WTC11 (cell line): ENCODE results near the gene PRKCZ. TPM values are rescaled to one million over a fixed set of nuclear protein-coding genes. Genes with fewer than 3 reads are reported as not detected.

ENCODE experiments used
- ATAC-seq: fragments of 200-7000 bp; cut with Tn5 transposase; 2 replicates; pipeline ENCODE4 v1.10.0; 2021; ENCODE audit warnings: mild to moderate bottlenecking, moderate library complexity
- CTCF ChIA-PET: fragments of 300-600 bp; sonication (Branson Sonifier 250); formaldehyde crosslinking; loops from one replicate; lab custom pipeline; 2021; ENCODE audit warnings: antibody characterized with exemption; lab: Charles Lee
- POLR2A ChIA-PET: fragments of 350-600 bp; sonication (Branson Sonifier 250); formaldehyde crosslinking; loops from one replicate; lab custom pipeline; 2021; ENCODE audit warnings: antibody characterized with exemption; lab: Charles Lee
- DNase-seq: peaks from one replicate; pipeline ENCODE4 v3.0.0; 2021; ENCODE audit warnings: low spot score
- H3K27ac Mint-ChIP-seq: 2 replicates; pipeline ENCODE4 v1.8.0; 2021; ENCODE audit warnings: mixed read lengths
- H3K27me3 Mint-ChIP-seq: 2 replicates; pipeline ENCODE4 v1.8.0; 2021; ENCODE audit warnings: low read depth, mild to moderate bottlenecking, moderate library complexity, mixed read lengths
- H3K36me3 Mint-ChIP-seq: 2 replicates; pipeline ENCODE4 v1.8.0; 2021; ENCODE audit warnings: mixed read lengths
- H3K4me1 Mint-ChIP-seq: 2 replicates; pipeline ENCODE4 v1.8.0; 2022; ENCODE audit warnings: mixed read lengths
- H3K4me3 Mint-ChIP-seq: 2 replicates; pipeline ENCODE4 v1.8.0; 2021; ENCODE audit warnings: mild to moderate bottlenecking, moderate library complexity, mixed read lengths
- H3K9me3 Mint-ChIP-seq: 2 replicates; pipeline ENCODE4 v1.8.0; 2021; ENCODE audit warnings: mixed read lengths
- AR ChIP-seq: fragments of 250-450 bp; sonication (Bioruptor Pico); IDR thresholded peaks from 2 replicates; pipeline ENCODE4 v1.9.0; 2021; ENCODE audit warnings: mild to moderate bottlenecking
- ATF1 ChIP-seq: sonication (generic); formaldehyde crosslinking; IDR thresholded peaks from 2 replicates; pipeline ENCODE4 v1.8.1; 2023; ENCODE audit warnings: mild to moderate bottlenecking, moderate library complexity, missing genetic modification reagents
- CTCF ChIP-seq: fragments of 200-600 bp; IDR thresholded peaks from 2 replicates; pipeline ENCODE4 v1.8.0; 2022; ENCODE audit warnings: antibody characterized with exemption
- EMX1 ChIP-seq: fragments of 250-450 bp; sonication (Bioruptor Pico); IDR thresholded peaks from 2 replicates; pipeline ENCODE4 v1.8.0; 2021; ENCODE audit warnings: mild to moderate bottlenecking
- ESRRA ChIP-seq: sonication (generic); formaldehyde crosslinking; IDR thresholded peaks from 2 replicates; pipeline ENCODE4 v1.8.1; 2022; ENCODE audit warnings: mild to moderate bottlenecking, missing genetic modification reagents, borderline replicate concordance
- FOXJ3 ChIP-seq: sonication (generic); formaldehyde crosslinking; IDR thresholded peaks from 2 replicates; pipeline ENCODE4 v1.9.0; 2021; ENCODE audit warnings: missing genetic modification reagents, mild to moderate bottlenecking, borderline replicate concordance
- FOXP1 ChIP-seq: sonication (generic); formaldehyde crosslinking; IDR thresholded peaks from 2 replicates; pipeline ENCODE4 v1.8.0; 2022; ENCODE audit warnings: missing genetic modification reagents, mild to moderate bottlenecking, moderate library complexity, borderline replicate concordance
- FOXP4 ChIP-seq: sonication (generic); formaldehyde crosslinking; IDR thresholded peaks from 2 replicates; pipeline ENCODE4 v1.8.0; 2022; ENCODE audit warnings: mild to moderate bottlenecking, missing genetic modification reagents
- IRF1 ChIP-seq: sonication (generic); formaldehyde crosslinking; IDR thresholded peaks from 2 replicates; pipeline ENCODE4 v1.8.0; 2023; ENCODE audit warnings: missing genetic modification reagents
- MXD4 ChIP-seq: fragments of 250-450 bp; sonication (Bioruptor Pico); IDR thresholded peaks from 2 replicates; pipeline ENCODE4 v1.8.0; 2021; ENCODE audit warnings: mild to moderate bottlenecking, moderate library complexity, borderline replicate concordance
- RELA ChIP-seq: sonication (generic); formaldehyde crosslinking; IDR thresholded peaks from 2 replicates; pipeline ENCODE4 v1.8.1; 2022; ENCODE audit warnings: missing genetic modification reagents, mild to moderate bottlenecking, borderline replicate concordance
- RORB ChIP-seq: fragments of 250-450 bp; sonication (Bioruptor Pico); IDR thresholded peaks from 2 replicates; pipeline ENCODE4 v1.9.0; 2021; ENCODE audit warnings: mild to moderate bottlenecking
- SMAD4 ChIP-seq: sonication (generic); formaldehyde crosslinking; IDR thresholded peaks from 2 replicates; pipeline ENCODE4 v1.8.0; 2022; ENCODE audit warnings: mild to moderate bottlenecking, missing genetic modification reagents
- SOX15 ChIP-seq: fragments of 250-450 bp; sonication (Bioruptor Pico); IDR thresholded peaks from 2 replicates; pipeline ENCODE4 v1.9.0; 2021; ENCODE audit warnings: mild to moderate bottlenecking
- ZNF219 ChIP-seq: sonication (generic); formaldehyde crosslinking; IDR thresholded peaks from 2 replicates; pipeline ENCODE4 v1.8.0; 2023; ENCODE audit warnings: missing genetic modification reagents, mild to moderate bottlenecking, borderline replicate concordance
- ZNF232 ChIP-seq: sonication (generic); formaldehyde crosslinking; IDR thresholded peaks from 2 replicates; pipeline ENCODE4 v1.8.0; 2022; ENCODE audit warnings: mild to moderate bottlenecking, missing genetic modification reagents
- ZNF423 ChIP-seq: fragments of 250-450 bp; sonication (Bioruptor Pico); IDR thresholded peaks from 2 replicates; pipeline ENCODE4 v2.1.2; 2022; ENCODE audit warnings: mild to moderate bottlenecking, moderate library complexity
- total RNA-seq: library from RNA; stranded (reverse); gene quantifications from 3 replicates; pipeline ENCODE4 v1.2.3, GENCODE V29; 2021
- TF ChIP-seq, protein P1 (sequence below): fragments of 250-450 bp; sonication (Bioruptor Pico); IDR thresholded peaks from 2 replicates; pipeline ENCODE4 v1.8.0; 2021; ENCODE audit warnings: mild to moderate bottlenecking
- TF ChIP-seq, protein P2 (sequence below): sonication (generic); formaldehyde crosslinking; IDR thresholded peaks from 2 replicates; pipeline ENCODE4 v1.8.1; 2023; ENCODE audit warnings: mild to moderate bottlenecking, missing genetic modification reagents

The PRKCZ gene
- total RNA-seq, 1 experiment from 2014 or later = 52.5 TPM

DNA sequence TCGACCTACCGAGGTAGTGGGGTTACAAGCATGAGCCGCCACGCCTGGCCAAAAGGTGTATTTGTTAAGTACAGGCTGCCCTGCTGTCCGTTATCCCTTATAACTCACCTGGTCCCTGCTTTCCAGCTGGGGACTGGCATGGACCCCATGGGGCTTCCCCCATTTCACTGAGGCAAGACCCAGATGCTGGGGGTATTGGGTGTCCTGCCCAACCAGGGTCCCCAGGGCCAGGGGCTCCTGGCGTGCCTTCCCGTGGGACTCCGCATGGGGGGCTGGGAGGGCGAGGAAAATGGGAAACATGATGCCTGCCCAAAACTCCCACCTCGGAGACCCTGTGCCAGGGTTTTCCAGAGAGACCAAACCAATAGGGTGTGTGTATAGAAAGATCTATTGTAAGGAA lies 79.9 kb downstream of the PRKCZ start (continued):
- TF ChIP-seq, protein P1, sequence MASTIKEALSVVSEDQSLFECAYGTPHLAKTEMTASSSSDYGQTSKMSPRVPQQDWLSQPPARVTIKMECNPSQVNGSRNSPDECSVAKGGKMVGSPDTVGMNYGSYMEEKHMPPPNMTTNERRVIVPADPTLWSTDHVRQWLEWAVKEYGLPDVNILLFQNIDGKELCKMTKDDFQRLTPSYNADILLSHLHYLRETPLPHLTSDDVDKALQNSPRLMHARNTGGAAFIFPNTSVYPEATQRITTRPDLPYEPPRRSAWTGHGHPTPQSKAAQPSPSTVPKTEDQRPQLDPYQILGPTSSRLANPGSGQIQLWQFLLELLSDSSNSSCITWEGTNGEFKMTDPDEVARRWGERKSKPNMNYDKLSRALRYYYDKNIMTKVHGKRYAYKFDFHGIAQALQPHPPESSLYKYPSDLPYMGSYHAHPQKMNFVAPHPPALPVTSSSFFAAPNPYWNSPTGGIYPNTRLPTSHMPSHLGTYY (CRISPR knock-in tag) = no peak
- TF ChIP-seq, all 79 proteins: peak for 0

DNA sequence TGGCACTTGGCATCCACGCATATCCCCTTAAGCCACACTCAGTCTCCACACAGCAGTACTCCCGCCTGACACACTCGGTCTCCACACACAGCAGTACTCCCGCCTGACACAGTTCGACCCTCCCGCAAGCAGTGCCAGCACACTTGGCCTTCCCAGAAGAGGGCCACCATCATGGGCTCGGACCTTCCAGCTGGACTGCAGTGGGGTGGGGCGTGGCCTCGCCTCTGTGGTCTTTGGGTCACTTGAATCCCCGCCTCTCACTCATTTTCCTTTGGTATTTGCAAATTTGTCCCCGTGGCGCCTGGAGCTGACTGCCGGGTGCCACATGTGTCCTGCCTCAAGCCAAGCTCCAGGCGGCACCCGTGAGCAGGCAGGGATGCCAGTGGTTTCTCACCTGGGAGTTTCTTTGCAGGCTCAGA lies 80.7 kb downstream of the PRKCZ start:
- no peaks in the 10 kb centered on the region for H3K9me3 Mint-ChIP-seq
- TF ChIP-seq AR (CRISPR knock-in tag) (no peak), EMX1 (CRISPR knock-in tag) (no peak), FOXP4 (CRISPR knock-in tag) (no peak)
- no peaks in the 10 kb centered on the region; the same call in 1 of the 2 replicates for H3K27me3 Mint-ChIP-seq
- H3K27ac Mint-ChIP-seq = peak overlapping the region; percentile 68
- H3K36me3 Mint-ChIP-seq = no peaks in the 10 kb centered on the region
- no peak for ATAC-seq
- no peak overlapping the region for H3K4me3 Mint-ChIP-seq
- ChIA-PET CTCF (interaction anchor here (0.7 to 3.6 kb wide), 5 partner anchors 10 to 86 kb away, joined by 4 to 27 read pairs (median 6); no protein-coding TSS in a partner anchor), POLR2A (no interaction called here)
- peaks cover 20% of the 10 kb centered on the region for H3K4me1 Mint-ChIP-seq
- no peak for DNase-seq

DNA sequence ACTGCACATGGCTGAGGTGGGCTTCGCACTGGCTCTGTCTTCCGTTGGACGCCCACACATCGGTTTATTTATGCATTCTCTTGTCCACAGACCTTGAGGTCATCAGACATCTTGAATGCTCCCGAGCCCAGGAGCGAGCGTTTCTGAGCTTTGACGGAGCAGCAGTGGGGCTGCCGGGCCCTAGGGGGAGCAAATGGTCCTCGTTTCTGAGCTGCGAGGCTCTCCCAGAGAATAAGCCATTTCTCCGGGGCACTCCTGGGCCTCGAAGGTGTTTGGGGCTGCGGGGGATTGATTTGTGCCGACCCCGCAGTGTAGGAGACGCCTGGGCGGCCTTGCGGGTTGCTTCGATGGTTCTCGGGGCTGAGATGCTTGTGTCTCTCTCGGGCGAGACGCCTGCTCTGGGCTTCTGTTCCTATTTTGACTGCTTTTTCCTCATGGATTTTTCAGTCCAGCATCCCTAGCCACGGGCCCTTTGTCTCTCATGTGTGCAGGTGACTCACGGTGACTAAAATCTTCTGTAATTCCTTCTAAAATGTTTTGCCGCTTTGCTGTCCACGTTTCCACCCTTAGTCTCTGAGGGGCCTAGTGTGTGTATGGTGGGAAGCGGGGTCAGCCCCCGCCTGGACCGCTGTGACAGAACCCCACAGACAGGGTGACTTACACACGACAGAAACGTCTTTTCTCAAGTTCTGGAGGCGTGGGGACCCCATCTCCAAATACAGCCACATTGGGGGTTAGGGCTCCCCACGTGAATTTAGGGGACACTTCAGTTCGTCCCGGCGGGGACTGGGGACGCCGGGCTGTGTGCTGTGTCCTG lies 82.2 kb downstream of the PRKCZ start:
- Mint-ChIP-seq H3K27ac (peak overlapping the region; percentile 98), H3K4me3 (peak overlapping the region; percentile 58), H3K4me1 (peaks cover 20% of the 10 kb centered on the region), H3K36me3 (no peaks in the 10 kb centered on the region), H3K27me3 (no peaks in the 10 kb centered on the region; the same call in 1 of the 2 replicates), H3K9me3 (no peaks in the 10 kb centered on the region)
- peak; percentile 70 for DNase-seq
- ChIA-PET CTCF (interaction anchor here (1.0 to 3.6 kb wide), 17 partner anchors 8 to 976 kb away, joined by 3 to 31 read pairs (median 6); partner anchors contain the start of gene FAAP20), POLR2A (interaction anchor here (0.7 to 1.3 kb wide), 4 partner anchors 24 to 351 kb away, joined by 3 to 5 read pairs (median 4); no protein-coding TSS in a partner anchor)
- ATAC-seq = peak; percentile 23
- no peak for TF ChIP-seq SOX15 (CRISPR knock-in tag)
- TF ChIP-seq FOXP1 (CRISPR knock-in tag) = no peak
- TF ChIP-seq MXD4 (CRISPR knock-in tag) = no peak
- no peak for TF ChIP-seq FOXJ3 (CRISPR knock-in tag)
- TF ChIP-seq ESRRA (CRISPR knock-in tag) = no peak
- no peak for TF ChIP-seq IRF1
- no peak for TF ChIP-seq ATF1
- no peak for TF ChIP-seq ZNF423 (CRISPR knock-in tag)
- TF ChIP-seq RELA (CRISPR knock-in tag) = no peak
- no peak for TF ChIP-seq SMAD4 (CRISPR knock-in tag)
- TF ChIP-seq RORB (CRISPR knock-in tag) = no peak
- no peak for TF ChIP-seq ZNF232
- TF ChIP-seq, protein P2, sequence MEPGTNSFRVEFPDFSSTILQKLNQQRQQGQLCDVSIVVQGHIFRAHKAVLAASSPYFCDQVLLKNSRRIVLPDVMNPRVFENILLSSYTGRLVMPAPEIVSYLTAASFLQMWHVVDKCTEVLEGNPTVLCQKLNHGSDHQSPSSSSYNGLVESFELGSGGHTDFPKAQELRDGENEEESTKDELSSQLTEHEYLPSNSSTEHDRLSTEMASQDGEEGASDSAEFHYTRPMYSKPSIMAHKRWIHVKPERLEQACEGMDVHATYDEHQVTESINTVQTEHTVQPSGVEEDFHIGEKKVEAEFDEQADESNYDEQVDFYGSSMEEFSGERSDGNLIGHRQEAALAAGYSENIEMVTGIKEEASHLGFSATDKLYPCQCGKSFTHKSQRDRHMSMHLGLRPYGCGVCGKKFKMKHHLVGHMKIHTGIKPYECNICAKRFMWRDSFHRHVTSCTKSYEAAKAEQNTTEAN (CRISPR knock-in tag) = no peak
- TF ChIP-seq CTCF = no peak
- no peak for TF ChIP-seq ZNF219 (CRISPR knock-in tag)
